NCI-H2107 treated with DMSO at 0.1 percent for 48 hours (cell line): ENCODE data around the gene KCNIP1.
"Not testable (repeated sequence)": the region's sequence is repeated elsewhere in the genome, so short reads cannot be mapped to it uniquely, and the experiment has no call there.

Experiments
- DNase-seq: peaks from one replicate; lab custom pipeline; 2025; ENCODE audit not compliant: unreplicated experiment; lab: John Stamatoyannopoulos, UW

The KCNIP1 gene

GRCh38 chr5:170765868-170766267 is 262.0 kb downstream of the KCNIP1 start:
- not testable (repeated sequence) for DNase-seq

- DNase-seq = no peak
These were observed 265.4 kb downstream of the KCNIP1 start for GRCh38 chr5:170769246-170769645.

- no peak for DNase-seq
These were observed 266.1 kb downstream of the KCNIP1 start for GRCh38 chr5:170769898-170770416.

GRCh38 chr5:170771496-170771895 is 267.7 kb downstream of the KCNIP1 start:
- DNase-seq = no peak

- no peak for DNase-seq
These were observed 269.5 kb downstream of the KCNIP1 start for GRCh38 chr5:170773024-170773985.

GRCh38 chr5:170774831-170775230 is 271.0 kb downstream of the KCNIP1 start:
- no peak for DNase-seq

- no peak for DNase-seq
These were observed 278.1 kb downstream of the KCNIP1 start for GRCh38 chr5:170781946-170782345.

- DNase-seq = no peak
These were observed 278.6 kb downstream of the KCNIP1 start for GRCh38 chr5:170782438-170782837.

- no peak for DNase-seq
These were observed 279.9 kb downstream of the KCNIP1 start, which contains the start of gene GABRP for GRCh38 chr5:170783498-170784247. Gene GABRP (plus strand): TSS chr5:170783725. CDS start chr5:170788616, 4,891 bp downstream.

GRCh38 chr5:170785416-170785815 is 281.6 kb downstream of the KCNIP1 start:
- no peak for DNase-seq
